K562 (cell line): ENCODE measurements around the gene HLF. TPM values are rescaled to one million over a fixed set of nuclear protein-coding genes. Genes with fewer than 3 reads are reported as not detected.

ENCODE experiments used
- AFF4 ChIP-seq: sonication (generic); formaldehyde crosslinking; IDR thresholded peaks from 2 replicates; pipeline ENCODE4 v1.8.0; 2023; ENCODE audit warnings: mild to moderate bottlenecking, missing genetic modification reagents
- MCM5 ChIP-seq: fragments of 450-650 bp; IDR thresholded peaks from 2 replicates; pipeline ENCODE4 v1.6.1; 2016; ENCODE audit warnings: low read depth
- NFE2L1 ChIP-seq: fragments of 450-650 bp; IDR thresholded peaks from 2 replicates; pipeline ENCODE4 v1.6.1; 2016; ENCODE audit warnings: missing genetic modification characterization, low read depth, mild to moderate bottlenecking, missing compliant biosample characterization, moderate library complexity, borderline replicate concordance
- SMARCA5 ChIP-seq: fragments of 450-650 bp; IDR thresholded peaks from 2 replicates; pipeline ENCODE4 v1.6.1; 2016
- ZNF384 ChIP-seq: IDR thresholded peaks from 2 replicates; pipeline ENCODE4 v1.6.1; 2012; ENCODE audit warnings: low read depth, low read length, improper control_type of control experiment
- polyA plus RNA-seq, 8 experiments: library from polyadenylated mRNA; depleted of rRNA in 4 of 8; stranded (reverse) in 5 of 8; unstranded in 3 of 8; fragments of >200 nt; fragmentation: Nextera tagmentation in 2 of 8; fragmentation: Illumina TruSeq in 1 of 8; extraction: Ambion mirVana in 2 of 8; extraction: Trizol in 1 of 8; gene quantifications; 2 replicates each; pipeline versions ENCODE4 v1.2.1 to v1.2.3, GENCODE V29; 2011 to 2014; ENCODE audit warnings: inconsistent platforms in 1 of 8, missing spikeins in 1 of 8
- total RNA-seq, 7 experiments: library from RNA; depleted of rRNA in 6 of 7; stranded (reverse); fragments of >200 nt in 6 of 7; fragmentation: Illumina TruSeq in 2 of 7; extraction: Trizol in 2 of 7; gene quantifications; 2 replicates each; pipeline versions ENCODE4 v1.2.1 to v1.2.3, GENCODE V29; 2011 to 2021; ENCODE audit warnings: low replicate concordance in 1 of 7

The HLF gene
- total and polyA plus RNA-seq, 9 of the 15 experiments (the other 6 are each of a cell fraction or from before 2014, with no cell fraction given) = 0.03 to 0.24 (median 0.09) TPM

GRCh38 chr17:55285340-55286301 lies 20.9 kb downstream of the HLF start (continued):
- no peak for TF ChIP-seq AFF4 (CRISPR knock-in tag)
- TF ChIP-seq ZNF384 = no peak
- no peak for TF ChIP-seq SMARCA5
- no peak for TF ChIP-seq MCM5
- no peak for TF ChIP-seq NFE2L1 (tag)
